ENCODE results near the gene SLC38A10.

SLC38A10 gene

GRCh38 chr17:81210868-81211267, 84.2 kb downstream of the SLC38A10 start:
- WGBS (ENCODE audit: extremely low coverage, insufficient coverage, low lambda C conversion rate), result no CpG with 5 or more reads among the region's 14 CpGs
- peak; percentile 23 for DNase-seq
- H3K79me2 ChIP-seq (ENCODE audit: control insufficient read depth, insufficient read depth, low read length), result no peaks in the 10 kb centered on the region

DNA sequence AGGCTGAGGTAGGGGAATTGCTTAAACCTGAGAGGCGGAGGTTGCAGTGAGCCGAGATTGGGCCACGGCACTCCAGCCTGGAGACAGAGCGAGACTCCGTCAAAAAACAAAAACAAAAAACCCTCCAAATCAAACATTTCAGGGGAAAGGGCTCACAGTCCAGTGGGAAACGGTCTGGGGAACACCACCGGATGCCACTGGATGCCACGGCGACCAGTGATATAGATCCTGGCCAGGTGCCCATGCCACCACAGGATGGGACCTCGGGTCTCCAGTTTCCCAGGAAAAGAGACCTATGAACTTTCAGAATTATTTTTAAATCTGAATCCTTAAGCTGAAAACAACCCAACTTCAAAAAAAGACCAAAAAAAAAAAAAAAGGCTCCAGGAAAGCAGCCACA, 84.6 kb downstream of the SLC38A10 start:
- Histone ChIP-seq H3K79me2 (ENCODE audit: control insufficient read depth, insufficient read depth, low read length) (no peaks in the 10 kb centered on the region), H3K23ac (ENCODE audit: low read length) (no peak overlapping the region), H3K36me3 (ENCODE audit: control insufficient read depth, insufficient read depth, low read length) (no peaks in the 10 kb centered on the region), H3K27ac (ENCODE audit: low read depth, low read length) (no peak overlapping the region), H3K27me3 (ENCODE audit: insufficient read depth, low read length, poor library complexity) (no peaks in the 10 kb centered on the region), H3K56ac (ENCODE audit: low read length) (no peak overlapping the region), H3K79me1 (ENCODE audit: low read length) (peaks cover 4% of the 10 kb centered on the region), H3K4ac (ENCODE audit: low read depth, low read length) (no peak overlapping the region), H2BK5ac (ENCODE audit: low read length) (no peak overlapping the region), H2BK15ac (replicated peaks; ENCODE audit: low read depth) (no peak overlapping the region), H2BK120ac (ENCODE audit: low read depth, low read length) (no peak overlapping the region), H4K5ac (ENCODE audit: low read length) (no peak overlapping the region), H3K18ac (ENCODE audit: low read length) (no peak overlapping the region), H3K4me2 (ENCODE audit: low read length) (no peak overlapping the region), H3K4me3 (ENCODE audit: low read length) (no peak overlapping the region), H3K9ac (ENCODE audit: low read length) (no peak overlapping the region), H2AK5ac (ENCODE audit: low read length) (no peak overlapping the region), H3K4me1 (ENCODE audit: control insufficient read depth, low read depth, low read length) (no peaks in the 10 kb centered on the region), H4K8ac (ENCODE audit: low read depth, low read length) (no peak overlapping the region)
- no CpG with 5 or more reads among the region's 10 CpGs for WGBS (ENCODE audit: extremely low coverage, insufficient coverage, low lambda C conversion rate)
- no peak for DNase-seq

More at GRCh38 chr17:81210868-81211267, 84.2 kb downstream of the SLC38A10 start:
- Histone ChIP-seq H3K56ac (ENCODE audit: low read length) (no peak overlapping the region), H3K27me3 (ENCODE audit: insufficient read depth, low read length, poor library complexity) (no peaks in the 10 kb centered on the region), H3K4me1 (ENCODE audit: control insufficient read depth, low read depth, low read length) (no peaks in the 10 kb centered on the region), H3K9ac (ENCODE audit: low read length) (no peak overlapping the region), H3K4me2 (ENCODE audit: low read length) (no peak overlapping the region), H3K79me1 (ENCODE audit: low read length) (peaks cover 4% of the 10 kb centered on the region), H3K23ac (ENCODE audit: low read length) (no peak overlapping the region), H3K4ac (ENCODE audit: low read depth, low read length) (no peak overlapping the region), H2BK15ac (replicated peaks; ENCODE audit: low read depth) (no peak overlapping the region), H2BK5ac (ENCODE audit: low read length) (no peak overlapping the region), H4K8ac (ENCODE audit: low read depth, low read length) (no peak overlapping the region), H4K5ac (ENCODE audit: low read length) (no peak overlapping the region), H3K4me3 (ENCODE audit: low read length) (no peak overlapping the region), H3K27ac (ENCODE audit: low read depth, low read length) (no peak overlapping the region), H2AK5ac (ENCODE audit: low read length) (no peak overlapping the region), H3K36me3 (ENCODE audit: control insufficient read depth, insufficient read depth, low read length) (no peaks in the 10 kb centered on the region), H2BK120ac (ENCODE audit: low read depth, low read length) (no peak overlapping the region), H3K18ac (ENCODE audit: low read length) (no peak overlapping the region)

GRCh38 chr17:81209141-81209540, 86.0 kb downstream of the SLC38A10 start:
- no peak for DNase-seq
- Histone ChIP-seq H3K27me3 (ENCODE audit: insufficient read depth, low read length, poor library complexity) (no peaks in the 10 kb centered on the region), H3K79me1 (ENCODE audit: low read length) (peaks cover 4% of the 10 kb centered on the region), H3K18ac (ENCODE audit: low read length) (no peak overlapping the region), H2BK5ac (ENCODE audit: low read length) (no peak overlapping the region), H4K5ac (ENCODE audit: low read length) (no peak overlapping the region), H3K4me1 (ENCODE audit: control insufficient read depth, low read depth, low read length) (no peaks in the 10 kb centered on the region), H3K79me2 (ENCODE audit: control insufficient read depth, insufficient read depth, low read length) (no peaks in the 10 kb centered on the region), H3K36me3 (ENCODE audit: control insufficient read depth, insufficient read depth, low read length) (no peaks in the 10 kb centered on the region), H2BK120ac (ENCODE audit: low read depth, low read length) (no peak overlapping the region), H3K4me3 (ENCODE audit: low read length) (no peak overlapping the region), H3K9ac (ENCODE audit: low read length) (no peak overlapping the region), H3K27ac (ENCODE audit: low read depth, low read length) (no peak overlapping the region), H2AK5ac (ENCODE audit: low read length) (no peak overlapping the region), H3K56ac (ENCODE audit: low read length) (no peak overlapping the region), H3K4me2 (ENCODE audit: low read length) (no peak overlapping the region), H3K23ac (ENCODE audit: low read length) (no peak overlapping the region), H2BK15ac (replicated peaks; ENCODE audit: low read depth) (no peak overlapping the region), H3K4ac (ENCODE audit: low read depth, low read length) (no peak overlapping the region), H4K8ac (ENCODE audit: low read depth, low read length) (no peak overlapping the region)
- no CpG with 5 or more reads among the region's 16 CpGs for WGBS (ENCODE audit: extremely low coverage, insufficient coverage, low lambda C conversion rate)

DNA sequence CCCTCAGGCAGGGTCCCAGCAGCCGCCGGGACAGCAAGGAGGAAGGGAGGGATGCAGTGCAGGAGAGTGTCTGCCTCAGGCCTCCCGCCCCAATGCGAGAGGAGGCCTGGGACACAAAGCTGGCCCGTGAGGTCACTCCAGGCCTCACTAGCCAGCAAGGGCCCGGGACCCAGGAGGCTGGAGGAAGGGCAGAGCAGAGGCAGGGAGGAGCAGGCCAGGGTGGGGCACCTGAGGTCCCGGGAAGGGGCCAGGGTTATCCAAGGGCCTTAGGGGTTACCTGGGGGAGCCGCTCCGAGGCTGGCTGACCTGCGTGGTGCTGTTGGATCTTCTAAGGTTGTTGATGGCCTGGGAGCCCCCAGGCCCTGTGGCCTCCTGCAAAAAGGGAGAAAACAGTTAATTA, 86.5 kb downstream of the SLC38A10 start:
- Histone ChIP-seq H2BK5ac (ENCODE audit: low read length) (no peak overlapping the region), H3K27me3 (ENCODE audit: insufficient read depth, low read length, poor library complexity) (no peaks in the 10 kb centered on the region), H3K18ac (ENCODE audit: low read length) (no peak overlapping the region), H4K5ac (ENCODE audit: low read length) (no peak overlapping the region), H3K9ac (ENCODE audit: low read length) (no peak overlapping the region), H2BK120ac (ENCODE audit: low read depth, low read length) (no peak overlapping the region), H2AK5ac (ENCODE audit: low read length) (no peak overlapping the region), H3K4me1 (ENCODE audit: control insufficient read depth, low read depth, low read length) (no peaks in the 10 kb centered on the region), H3K36me3 (ENCODE audit: control insufficient read depth, insufficient read depth, low read length) (no peaks in the 10 kb centered on the region), H3K27ac (ENCODE audit: low read depth, low read length) (no peak overlapping the region), H3K4me2 (ENCODE audit: low read length) (no peak overlapping the region), H3K79me2 (ENCODE audit: control insufficient read depth, insufficient read depth, low read length) (no peaks in the 10 kb centered on the region), H3K4me3 (ENCODE audit: low read length) (no peak overlapping the region), H3K56ac (ENCODE audit: low read length) (no peak overlapping the region), H4K8ac (ENCODE audit: low read depth, low read length) (no peak overlapping the region), H3K79me1 (ENCODE audit: low read length) (peaks cover 4% of the 10 kb centered on the region), H3K23ac (ENCODE audit: low read length) (no peak overlapping the region), H3K4ac (ENCODE audit: low read depth, low read length) (no peak overlapping the region), H2BK15ac (replicated peaks; ENCODE audit: low read depth) (no peak overlapping the region)
- WGBS (ENCODE audit: extremely low coverage, insufficient coverage, low lambda C conversion rate), result no CpG with 5 or more reads among the region's 10 CpGs
- DNase-seq, result no peak

- Histone ChIP-seq H4K8ac (ENCODE audit: low read depth, low read length) (no peak overlapping the region), H3K56ac (ENCODE audit: low read length) (no peak overlapping the region), H2AK5ac (ENCODE audit: low read length) (no peak overlapping the region), H2BK5ac (ENCODE audit: low read length) (no peak overlapping the region), H3K4me1 (ENCODE audit: control insufficient read depth, low read depth, low read length) (no peaks in the 10 kb centered on the region), H3K27me3 (ENCODE audit: insufficient read depth, low read length, poor library complexity) (no peaks in the 10 kb centered on the region), H2BK120ac (ENCODE audit: low read depth, low read length) (no peak overlapping the region), H3K27ac (ENCODE audit: low read depth, low read length) (no peak overlapping the region), H3K4me3 (ENCODE audit: low read length) (no peak overlapping the region), H3K18ac (ENCODE audit: low read length) (no peak overlapping the region), H3K9ac (ENCODE audit: low read length) (no peak overlapping the region), H2BK15ac (replicated peaks; ENCODE audit: low read depth) (no peak overlapping the region), H3K79me2 (ENCODE audit: control insufficient read depth, insufficient read depth, low read length) (no peaks in the 10 kb centered on the region), H4K5ac (ENCODE audit: low read length) (no peak overlapping the region), H3K23ac (ENCODE audit: low read length) (no peak overlapping the region), H3K79me1 (ENCODE audit: low read length) (peaks cover 2% of the 10 kb centered on the region), H3K4ac (ENCODE audit: low read depth, low read length) (no peak overlapping the region), H3K4me2 (ENCODE audit: low read length) (no peak overlapping the region), H3K36me3 (ENCODE audit: control insufficient read depth, insufficient read depth, low read length) (no peaks in the 10 kb centered on the region)
- no CpG with 5 or more reads among the region's 21 CpGs for WGBS (ENCODE audit: extremely low coverage, insufficient coverage, low lambda C conversion rate)
- no peak for DNase-seq
Observed at GRCh38 chr17:81207610-81208581, 87.2 kb downstream of the SLC38A10 start.

Data from mesendoderm (in vitro differentiated cells).